HepG2 (cell line): ENCODE data around the gene DAO. TPM values are rescaled to one million over a fixed set of nuclear protein-coding genes. Genes with fewer than 3 reads are reported as not detected.

Experiments used
- ATAC-seq: fragments of 200-7000 bp; cut with Tn5 transposase; 3 replicates; pipeline ENCODE4 v1.9.1; 2020; ENCODE audit warnings: mild to moderate bottlenecking, moderate library complexity
- BruUV-seq: library from RNA; stranded (reverse); fragments of 400-500 nt; replicated peaks from 2 replicates; lab custom pipeline; 2021; lab: Mats Ljungman, UMichigan
- CTCF ChIA-PET: fragments of 300-600 bp; formaldehyde crosslinking; extraction: SDS; loops from one replicate; lab custom pipeline; 2021; ENCODE audit warnings: low total read pairs, inconsistent platforms, low intra/inter-chr PET ratio; lab: Yijun Ruan, JAX
- POLR2A ChIA-PET: fragments of 350-600 bp; sonication (Branson Sonifier 250); formaldehyde crosslinking; loops from one replicate; lab custom pipeline; 2020; ENCODE audit warnings: antibody characterized with exemption, inconsistent platforms; lab: Yijun Ruan, JAX
- DNase-seq: peaks from one replicate; pipeline ENCODE4 v3.0.0-alpha.2; 2015; ENCODE audit warnings: low spot score
- FAIRE-seq: peaks from 3 replicates; lab custom pipeline; 2011; peaks lifted over from hg19 to GRCh38; lab: Jason Lieb, UNC
- H2AFZ ChIP-seq: one replicate; pipeline ENCODE4 v1.6.1; 2011; ENCODE audit warnings: low read length, inconsistent platforms
- H3K27ac ChIP-seq: fragments of 300-600 bp; 3 replicates; pipeline ENCODE4 v1.8.0; 2011; ENCODE audit warnings: mixed run types, mild to moderate bottlenecking, mixed read lengths, low read length, inconsistent platforms; ENCODE audit not compliant: insufficient read depth; ENCODE audit errors: extremely low read length
- H3K27me3 ChIP-seq, 2 experiments: fragments of 200-600 bp in 1 of 2; 2 replicates in 1 of 2; 3 replicates in 1 of 2; pipeline versions ENCODE4 v1.6.0 to v1.8.0; 2011; ENCODE audit warnings: low read length in 2 of 2, mild to moderate bottlenecking in 2 of 2, moderate library complexity in 2 of 2, inconsistent platforms in 1 of 2; ENCODE audit not compliant: insufficient read depth in 2 of 2, control insufficient read depth in 1 of 2
- H3K36me3 ChIP-seq, 2 experiments: fragments of 200-600 bp in 1 of 2; replicated peaks in 1 of 2; 2 replicates in 1 of 2; 3 replicates in 1 of 2; pipeline versions ENCODE4 v1.5.1 to v1.8.0; 2011; ENCODE audit warnings: low read length in 2 of 2, inconsistent platforms in 1 of 2; ENCODE audit not compliant: insufficient read depth in 2 of 2, control insufficient read depth in 1 of 2
- H3K4me1 ChIP-seq: 2 replicates; pipeline ENCODE4 v1.5.1; 2012; ENCODE audit warnings: low read length, inconsistent platforms; ENCODE audit not compliant: insufficient read depth
- H3K4me2 ChIP-seq: 2 replicates; pipeline ENCODE4 v1.6.0; 2011; ENCODE audit warnings: low read depth, low read length, inconsistent platforms
- H3K4me3 ChIP-seq, 3 experiments: fragments of 200-600 bp in 1 of 3; sonication (generic), shearing (Covaris generic) in 1 of 3; replicated peaks in 1 of 3; 2 replicates each; pipeline ENCODE4 v1.5.1; 2011 to 2016; ENCODE audit warnings: low read length in 3 of 3, inconsistent platforms in 2 of 3, low read depth in 2 of 3, mild to moderate bottlenecking in 2 of 3, control low read depth in 1 of 3, mixed read lengths in 1 of 3; ENCODE audit not compliant: insufficient read depth in 1 of 3
- H3K79me2 ChIP-seq: one replicate; pipeline ENCODE4 v1.6.1; 2011; ENCODE audit warnings: low read length, inconsistent platforms; ENCODE audit not compliant: insufficient read depth
- H3K9ac ChIP-seq: 2 replicates; pipeline ENCODE4 v1.6.0; 2011; ENCODE audit warnings: mild to moderate bottlenecking, low read depth, low read length, inconsistent platforms; ENCODE audit not compliant: insufficient read depth
- H3K9me3 ChIP-seq: 2 replicates; pipeline ENCODE4 v1.5.1; 2012; ENCODE audit warnings: mild to moderate bottlenecking, low read length
- H4K20me1 ChIP-seq: 2 replicates; pipeline ENCODE4 v1.6.0; 2011; ENCODE audit warnings: inconsistent platforms, mild to moderate bottlenecking, low read length, moderate library complexity; ENCODE audit not compliant: insufficient read depth
- DPF2 ChIP-seq: sonication (generic); formaldehyde crosslinking; IDR thresholded peaks from 2 replicates; pipeline ENCODE4 v1.4.0; 2020; ENCODE audit warnings: mild to moderate bottlenecking, low read depth, missing genetic modification reagents, borderline replicate concordance
- EZH2 ChIP-seq: conservative IDR thresholded peaks from 2 replicates; pipeline ENCODE4 v1.6.1; 2012; ENCODE audit warnings: mild to moderate bottlenecking, low read depth, low read length, moderate library complexity
- HNF4A ChIP-seq: sonication (generic); formaldehyde crosslinking; IDR thresholded peaks from 2 replicates; pipeline ENCODE4 v1.4.0; 2020; ENCODE audit warnings: missing genetic modification reagents
- HOXA7 ChIP-seq: sonication (generic); formaldehyde crosslinking; IDR thresholded peaks from 2 replicates; pipeline ENCODE4 v1.8.1; 2022; ENCODE audit warnings: mild to moderate bottlenecking, missing genetic modification reagents, moderate library complexity
- MEIS2 ChIP-seq: sonication (generic); formaldehyde crosslinking; IDR thresholded peaks from 2 replicates; pipeline ENCODE4 v1.9.0; 2021; ENCODE audit warnings: mild to moderate bottlenecking, missing genetic modification reagents
- PAF1 ChIP-seq: IDR thresholded peaks from 2 replicates; pipeline ENCODE4 v1.6.1; 2016; ENCODE audit warnings: missing genetic modification reagents, missing compliant biosample characterization
- POLR2AphosphoS2 ChIP-seq: IDR thresholded peaks from 2 replicates; pipeline ENCODE4 v1.6.1; 2011; ENCODE audit warnings: low read depth, low read length, improper control_type of control experiment
- PRDM10 ChIP-seq: sonication (generic); formaldehyde crosslinking; IDR thresholded peaks from 2 replicates; pipeline ENCODE4 v1.4.0; 2020; ENCODE audit warnings: low read depth, missing genetic modification reagents
- SALL2 ChIP-seq: sonication (generic); formaldehyde crosslinking; IDR thresholded peaks from 2 replicates; pipeline ENCODE4 v1.8.1; 2023; ENCODE audit warnings: mild to moderate bottlenecking, missing genetic modification reagents, inconsistent platforms
- TCF7 ChIP-seq: sonication (generic); IDR thresholded peaks from 2 replicates; pipeline ENCODE4 v1.6.1; 2016; ENCODE audit warnings: antibody characterized with exemption, low read depth
- TEAD3 ChIP-seq: optimal IDR thresholded peaks from 2 replicates; pipeline ENCODE3; 2016; ENCODE audit warnings: borderline replicate concordance
- THYN1 ChIP-seq: sonication (generic); formaldehyde crosslinking; IDR thresholded peaks from 2 replicates; pipeline ENCODE4 v1.8.1; 2023; ENCODE audit warnings: low read depth, mild to moderate bottlenecking, moderate library complexity, missing genetic modification reagents, borderline replicate concordance
- ZNF224 ChIP-seq: sonication (generic); formaldehyde crosslinking; IDR thresholded peaks from 2 replicates; pipeline ENCODE4 v1.5.0; 2020; ENCODE audit warnings: mild to moderate bottlenecking, missing genetic modification reagents
- ZNF263 ChIP-seq: sonication (generic); formaldehyde crosslinking; IDR thresholded peaks from 2 replicates; pipeline ENCODE4 v1.4.0; 2020; ENCODE audit warnings: missing genetic modification reagents
- ZNF333 ChIP-seq: sonication (generic); formaldehyde crosslinking; IDR thresholded peaks from 2 replicates; pipeline ENCODE4 v1.4.0; 2020; ENCODE audit warnings: mild to moderate bottlenecking, missing genetic modification reagents, borderline replicate concordance
- ZNF484 ChIP-seq: sonication (generic); formaldehyde crosslinking; IDR thresholded peaks from 2 replicates; pipeline ENCODE4 v1.5.1; 2020; ENCODE audit warnings: mild to moderate bottlenecking, low read depth, missing genetic modification reagents, borderline replicate concordance
- WGBS: methylation state at CpG from one replicate; pipeline ENCODE4 v1.1.6; 2017; ENCODE audit warnings: low lambda C conversion rate; 5-methylcytosine and 5-hydroxymethylcytosine counted together
- in situ Hi-C: cut with HindIII; loops from 2 replicates; pipeline ENCODE4 v1.10.0; 2017; ENCODE audit warnings: low pct_unique_long_range_greater_than_20kb; ENCODE audit not compliant: extremely low pct_ligation_motif_present
- intact Hi-C: fragments of 100-400 bp; cut with micrococcal nuclease; formaldehyde crosslinking; loops from one replicate; pipeline ENCODE4 v1.10.0; 2022; ENCODE audit not compliant: unreplicated experiment
- polyA plus RNA-seq, 8 experiments: library from polyadenylated mRNA; depleted of rRNA in 3 of 8; stranded (reverse) in 7 of 8; unstranded in 1 of 8; fragments of >200 nt; fragmentation: Illumina TruSeq in 4 of 8; extraction: Trizol in 4 of 8; gene quantifications; 2 replicates each; pipeline versions ENCODE4 v1.2.1 to v1.2.3, GENCODE V29; 2011 to 2016; ENCODE audit warnings: low read depth in 4 of 8, missing spikeins in 1 of 8, mixed read lengths in 1 of 8; ENCODE audit not compliant: insufficient read depth in 1 of 8
- total RNA-seq, 5 experiments: library from RNA; depleted of rRNA; stranded (reverse); fragments of >200 nt; fragmentation: Illumina TruSeq; extraction: Trizol; gene quantifications; 2 replicates each; pipeline ENCODE4 v1.2.3, GENCODE V29; 2016; ENCODE audit warnings: low read depth in 1 of 5

DAO gene
- total and polyA plus RNA-seq, 2 of the 13 experiments (the other 11 are each of a cell fraction or from before 2014, with no cell fraction given): 0.34 to 0.82 TPM

GRCh38 chr12:108907839-108908351, 28.0 kb downstream of the DAO start:
- Histone ChIP-seq H3K36me3 (no peaks in the 10 kb centered on the region), H3K9ac (no peak overlapping the region), H3K79me2 (no peaks in the 10 kb centered on the region), H4K20me1 (no peaks in the 10 kb centered on the region), H3K27me3 (peaks cover 0 to 15% of the 10 kb centered on the region in 2 experiments; a peak in 1 of 5 replicates), H2AFZ (no peak overlapping the region), H3K4me1 (no peaks in the 10 kb centered on the region), H3K27ac (no peak overlapping the region), H3K4me3 (no peak overlapping the region), H3K9me3 (no peaks in the 10 kb centered on the region), H3K4me2 (no peak overlapping the region)
- intact Hi-C loops: no loop called here
- DNase-seq (peak; percentile 10), ATAC-seq (peak; percentile 31; the same call in 1 of the 3 replicates), FAIRE-seq (no peak)
- in situ Hi-C loops: no loop called here
- POLR2A ChIA-PET: no interaction called here
- TF ChIP-seq TEAD3 (CRISPR knock-in tag) (peak; percentile 54), HNF4A (CRISPR knock-in tag) (no peak)
- WGBS: 0% methylated on average over 2 of the region's 2 CpGs
- BruUV-seq: no TSS peak
- CTCF ChIA-PET: no interaction called here

GRCh38 chr12:108910336-108910735, 30.4 kb downstream of the DAO start:
- no peak overlapping the region for H3K4me3 ChIP-seq
- in situ Hi-C loops (no loop called here), intact Hi-C loops (no loop called here)
- H4K20me1 ChIP-seq: no peaks in the 10 kb centered on the region
- BruUV-seq: no TSS peak
- ChIA-PET POLR2A (no interaction called here), CTCF (no interaction called here)
- 58% methylated on average over 4 of the region's 5 CpGs for WGBS
- no peak overlapping the region for H3K4me2 ChIP-seq
- H2AFZ ChIP-seq: no peak overlapping the region
- FAIRE-seq (no peak), ATAC-seq (no peak), DNase-seq (no peak)
- no peaks in the 10 kb centered on the region for H3K9me3 ChIP-seq
- peaks cover 0 to 15% of the 10 kb centered on the region in 2 experiments; a peak in 1 of 5 replicates for H3K27me3 ChIP-seq
- no peak overlapping the region for H3K9ac ChIP-seq
- H3K36me3 ChIP-seq: no peaks in the 10 kb centered on the region
- no peak overlapping the region for H3K27ac ChIP-seq
- TF ChIP-seq SALL2 (CRISPR knock-in tag): no peak
- no peak for TF ChIP-seq HOXA7 (CRISPR knock-in tag)
- no peak for TF ChIP-seq POLR2AphosphoS2
- TF ChIP-seq ZNF484 (CRISPR knock-in tag): no peak
- no peak for TF ChIP-seq ZNF224 (CRISPR knock-in tag)
- TF ChIP-seq DPF2: no peak
- TF ChIP-seq PAF1: no peak
- no peak for TF ChIP-seq MEIS2 (CRISPR knock-in tag)
- no peak for TF ChIP-seq PRDM10 (CRISPR knock-in tag)
- TF ChIP-seq EZH2: no peak
- no peak for TF ChIP-seq THYN1 (CRISPR knock-in tag)
- TF ChIP-seq ZNF263 (CRISPR knock-in tag): no peak
- TF ChIP-seq ZNF333 (CRISPR knock-in tag): no peak
- no peak for TF ChIP-seq TCF7
- H3K4me1 ChIP-seq: no peaks in the 10 kb centered on the region
- no peaks in the 10 kb centered on the region for H3K79me2 ChIP-seq
